ENCODE data around the gene NTSR1. TPM values are rescaled to one million over a fixed set of nuclear protein-coding genes. Genes with fewer than 3 reads are reported as not detected.

Gene NTSR1
- total and polyA plus RNA-seq, 2 of the 8 experiments (the other 6 are each of a cell fraction or from before 2014, with no cell fraction given): 0.53 to 0.89 TPM

- H2AFZ ChIP-seq (ENCODE audit: low read length): no peak overlapping the region
- peaks cover 0 to 8% (median 8%) of the 10 kb centered on the region in 4 experiments; a peak in 6 of 7 replicates for H3K4me1 ChIP-seq (replicated peaks in 1 of 4; ENCODE audit: control insufficient read depth in 3 of 4, insufficient read depth in 4 of 4, low read length in 3 of 4)
- H2BK20ac ChIP-seq (ENCODE audit: low read length): no peak overlapping the region
- no peak for DNase-seq (ENCODE audit: low read depth in 1 of 2, low spot score in 2 of 2)
- H4K20me1 ChIP-seq (replicated peaks in 1 of 2; ENCODE audit: control insufficient read depth in 1 of 2, insufficient read depth in 2 of 2, low read length in 2 of 2): peaks cover 6 to 21% of the 10 kb centered on the region in 2 experiments
- H3K18ac ChIP-seq (ENCODE audit: extremely low read depth, low read length): no peak overlapping the region
- no peaks in the 10 kb centered on the region for H3K9me3 ChIP-seq (ENCODE audit: insufficient read depth in 2 of 2, low read depth in 1 of 2, low read length in 1 of 2)
- no peak overlapping the region for H2BK15ac ChIP-seq (ENCODE audit: low read length)
- no peak for FAIRE-seq
- no peak overlapping the region for H3K4ac ChIP-seq (replicated peaks; ENCODE audit: insufficient read length, low read depth, low read length)
- H2BK12ac ChIP-seq (ENCODE audit: low read depth, low read length): no peak overlapping the region
- ChIA-PET CTCF (ENCODE audit: partially characterized antibody) (interaction anchor here (0.7 to 3.1 kb wide), 14 partner anchors 13 to 159 kb away, joined by 3 to 23 read pairs (median 6); partner anchors contain the start of gene NTSR1), POLR2A (ENCODE audit: partially characterized antibody) (interaction anchor here (0.5 to 1.3 kb wide), 2 partner anchors 18 to 22 kb away, joined by 3 read pairs; no protein-coding TSS in a partner anchor)
- H3K79me1 ChIP-seq (ENCODE audit: low read depth, low read length): peaks cover 6% of the 10 kb centered on the region; the same call in 1 of the 2 replicates
- no peak overlapping the region for H2BK120ac ChIP-seq (replicated peaks; ENCODE audit: low read depth, low read length)
- TF ChIP-seq SRF (IDR thresholded peaks at IDR 0.05; ENCODE audit: low read depth, low read length): no peak
- no peak for TF ChIP-seq RAD21 (IDR thresholded peaks at IDR 0.05 in 1 of 2, conservative IDR thresholded peaks at IDR 0.05 in 1 of 2; ENCODE audit: low read depth in 2 of 2, low read length in 2 of 2)
- H3K27ac ChIP-seq (ENCODE audit: low read depth, low read length): no peak overlapping the region
- H4K8ac ChIP-seq (ENCODE audit: extremely low read depth, insufficient read depth, low read length): peak overlapping the region; percentile 51; the same call in 1 of the 2 replicates
- no peak overlapping the region for H4K91ac ChIP-seq (replicated peaks; ENCODE audit: insufficient read length, low read length)
- no peak overlapping the region for H4K5ac ChIP-seq (ENCODE audit: insufficient read length, low read depth, low read length)
- H3K14ac ChIP-seq (ENCODE audit: insufficient read length): no peak overlapping the region
- H3K9ac ChIP-seq (replicated peaks in 1 of 4; ENCODE audit: extremely low read depth in 1 of 4, low read depth in 3 of 4, low read length in 3 of 4): no peak overlapping the region
- H3K36me3 ChIP-seq (ENCODE audit: control insufficient read depth in 2 of 4, insufficient read depth in 4 of 4, low read length in 3 of 4): peaks cover 0 to 20% (median 9%) of the 10 kb centered on the region in 4 experiments; a peak in 4 of 8 replicates
- no peak overlapping the region for H3K4me3 ChIP-seq (ENCODE audit: extremely low read depth in 1 of 4, insufficient read depth in 2 of 4, low read depth in 3 of 4, low read length in 4 of 4)
- no peaks in the 10 kb centered on the region for H3K79me2 ChIP-seq (ENCODE audit: control insufficient read depth in 1 of 2, insufficient read depth in 2 of 2, low read length in 2 of 2)
- no peak overlapping the region; the same call in 1 of the 2 replicates for H2BK5ac ChIP-seq (ENCODE audit: low read depth, low read length)
- no peak overlapping the region for H3K56ac ChIP-seq (replicated peaks; ENCODE audit: insufficient read length, low read depth, low read length)
- H3K4me2 ChIP-seq (ENCODE audit: insufficient read depth in 1 of 2, low read depth in 2 of 2, low read length in 2 of 2): no peak overlapping the region
- peaks cover 6% of the 10 kb centered on the region; the same call in 1 of the 2 replicates for H3K23me2 ChIP-seq (ENCODE audit: low read depth, low read length)
- 89% methylated on average over 23 of the region's 24 CpGs; no CpG with 5 or more reads in 1 of the 2 experiments for WGBS, 2 experiments (ENCODE audit: extremely low coverage in 1 of 2, insufficient coverage in 1 of 2, insufficient read length in 1 of 2, insufficient replicate concordance in 2 of 2, low coverage in 1 of 2, low lambda C conversion rate in 2 of 2, missing lambda C conversion rate in 1 of 2)
- H2AK5ac ChIP-seq (ENCODE audit: low read depth, low read length): no peak overlapping the region
- no peaks in the 10 kb centered on the region; a peak in 1 of 7 replicates for H3K27me3 ChIP-seq (replicated peaks in 1 of 4; ENCODE audit: control insufficient read depth in 3 of 4, extremely low read depth in 1 of 4, insufficient read depth in 3 of 4, low read length in 3 of 4)
- no peak overlapping the region for H3K23ac ChIP-seq (ENCODE audit: insufficient read length)
Measured at GRCh38 chr20:62809530-62810428, 101.1 kb downstream of the NTSR1 start.
